H1 (cell line): ENCODE data around the gene DEFB114. TPM values are rescaled to one million over a fixed set of nuclear protein-coding genes. Genes with fewer than 3 reads are reported as not detected.

ENCODE experiments used
- CTCF ChIA-PET: fragments of 300-600 bp; sonication (Branson Sonifier 250); formaldehyde crosslinking; loops from one replicate; lab custom pipeline; 2021; ENCODE audit not compliant: partially characterized antibody; lab: Charles Lee
- POLR2A ChIA-PET: fragments of 300-600 bp; sonication (Branson Sonifier 250); formaldehyde crosslinking; loops from one replicate; lab custom pipeline; 2021; ENCODE audit warnings: inconsistent platforms; ENCODE audit not compliant: partially characterized antibody; lab: Charles Lee
- DNase-seq, 2 experiments: peaks; one replicate each; pipeline versions ENCODE4 v3.0.0 to v3.0.0-alpha.2; 2010 to 2022; ENCODE audit warnings: low spot score in 2 of 2, low read depth in 1 of 2, mixed read lengths in 1 of 2
- FAIRE-seq: peaks from 2 replicates; lab custom pipeline; 2011; peaks lifted over from hg19 to GRCh38; lab: Jason Lieb, UNC
- H2AFZ ChIP-seq: 2 replicates; pipeline ENCODE4 v1.8.1; 2012; ENCODE audit warnings: low read length, inconsistent platforms
- H2AK5ac ChIP-seq: 2 replicates; pipeline ENCODE4 v1.6.1; 2013; ENCODE audit warnings: low read depth, low read length
- H2BK120ac ChIP-seq: replicated peaks from 2 replicates; pipeline ENCODE3; 2013; ENCODE audit warnings: low read depth, low read length, inconsistent platforms
- H2BK12ac ChIP-seq: 2 replicates; pipeline ENCODE4 v1.6.1; 2013; ENCODE audit warnings: low read depth, low read length
- H2BK15ac ChIP-seq: 2 replicates; pipeline ENCODE4 v1.6.1; 2013; ENCODE audit warnings: low read length
- H2BK20ac ChIP-seq: 2 replicates; pipeline ENCODE4 v1.6.1; 2013; ENCODE audit warnings: low read length
- H2BK5ac ChIP-seq: 2 replicates; pipeline ENCODE4 v1.6.1; 2013; ENCODE audit warnings: low read depth, low read length
- H3K14ac ChIP-seq: 2 replicates; pipeline ENCODE4 v1.6.1; 2013; ENCODE audit warnings: inconsistent platforms; ENCODE audit not compliant: insufficient read length
- H3K18ac ChIP-seq: 2 replicates; pipeline ENCODE4 v1.6.1; 2013; ENCODE audit warnings: low read length; ENCODE audit errors: extremely low read depth
- H3K23ac ChIP-seq: 2 replicates; pipeline ENCODE4 v1.6.1; 2013; ENCODE audit warnings: inconsistent platforms; ENCODE audit not compliant: insufficient read length
- H3K23me2 ChIP-seq: 2 replicates; pipeline ENCODE4 v1.6.1; 2013; ENCODE audit warnings: low read depth, low read length
- H3K27ac ChIP-seq: 2 replicates; pipeline ENCODE4 v1.6.1; 2011; ENCODE audit warnings: low read depth, low read length, inconsistent platforms
- H3K27me3 ChIP-seq, 4 experiments: replicated peaks in 1 of 4; 1 replicate in 1 of 4; 2 replicates in 3 of 4; pipeline versions ENCODE4 v1.6.1 to v1.8.1; 2011 to 2013; ENCODE audit warnings: low read length in 3 of 4, mild to moderate bottlenecking in 3 of 4, inconsistent platforms in 2 of 4, mixed read lengths in 2 of 4, moderate library complexity in 1 of 4; ENCODE audit not compliant: control insufficient read depth in 3 of 4, insufficient read depth in 3 of 4; ENCODE audit errors: extremely low read depth in 1 of 4
- H3K36me3 ChIP-seq, 4 experiments: 2 replicates each; pipeline versions ENCODE4 v1.6.1 to v1.8.1; 2011 to 2013; ENCODE audit warnings: mild to moderate bottlenecking in 4 of 4, low read length in 3 of 4, moderate library complexity in 2 of 4, control low read depth in 1 of 4, inconsistent platforms in 1 of 4; ENCODE audit not compliant: insufficient read depth in 4 of 4, control insufficient read depth in 2 of 4
- H3K4ac ChIP-seq: replicated peaks from 2 replicates; pipeline ENCODE3; 2013; ENCODE audit warnings: low read length, low read depth, mixed read lengths, inconsistent platforms; ENCODE audit not compliant: insufficient read length
- H3K4me1 ChIP-seq, 4 experiments: replicated peaks in 1 of 4; 1 replicate in 1 of 4; 2 replicates in 3 of 4; pipeline versions ENCODE4 v1.6.1 to v1.8.1; 2011 to 2013; ENCODE audit warnings: low read length in 3 of 4, inconsistent platforms in 2 of 4, mixed read lengths in 1 of 4; ENCODE audit not compliant: insufficient read depth in 4 of 4, control insufficient read depth in 3 of 4
- H3K4me2 ChIP-seq, 2 experiments: 2 replicates each; pipeline versions ENCODE4 v1.6.1 to v1.8.1; 2011 to 2013; ENCODE audit warnings: low read depth in 2 of 2, low read length in 2 of 2, control low read depth in 1 of 2, inconsistent platforms in 1 of 2, mild to moderate bottlenecking in 1 of 2; ENCODE audit not compliant: insufficient read depth in 1 of 2
- H3K4me3 ChIP-seq, 4 experiments: fragments of 200-600, 300-600 bp in 1 of 4; sonication (generic), shearing (Covaris generic), sonication (Bioruptor Twin) in 1 of 4; 2 replicates each; pipeline versions ENCODE4 v1.5.1 to v1.8.1; 2011 to 2016; ENCODE audit warnings: low read length in 4 of 4, low read depth in 3 of 4, control low read depth in 2 of 4, inconsistent platforms in 2 of 4, mild to moderate bottlenecking in 2 of 4, mixed read lengths in 1 of 4, moderate library complexity in 1 of 4; ENCODE audit not compliant: insufficient read depth in 2 of 4; ENCODE audit errors: extremely low read depth in 1 of 4
- H3K56ac ChIP-seq: replicated peaks from 2 replicates; pipeline ENCODE3; 2013; ENCODE audit warnings: low read depth, mild to moderate bottlenecking, mixed read lengths, low read length, inconsistent platforms; ENCODE audit not compliant: insufficient read length
- H3K79me1 ChIP-seq: 2 replicates; pipeline ENCODE4 v1.6.1; 2013; ENCODE audit warnings: low read depth, low read length, control low read depth
- H3K79me2 ChIP-seq, 2 experiments: 2 replicates each; pipeline versions ENCODE4 v1.6.1 to v1.8.1; 2012 to 2013; ENCODE audit warnings: low read length in 2 of 2, mild to moderate bottlenecking in 2 of 2, inconsistent platforms in 1 of 2; ENCODE audit not compliant: insufficient read depth in 2 of 2, control insufficient read depth in 1 of 2
- H3K9ac ChIP-seq, 4 experiments: replicated peaks in 1 of 4; 1 replicate in 1 of 4; 2 replicates in 3 of 4; pipeline versions ENCODE4 v1.6.1 to v1.8.1; 2011 to 2013; ENCODE audit warnings: low read depth in 3 of 4, low read length in 3 of 4, control low read depth in 2 of 4, mild to moderate bottlenecking in 2 of 4, moderate library complexity in 2 of 4, inconsistent platforms in 1 of 4; ENCODE audit errors: extremely low read depth in 1 of 4
- H3K9me3 ChIP-seq, 2 experiments: 2 replicates each; pipeline versions ENCODE4 v1.6.1 to v1.8.1; 2012 to 2013; ENCODE audit warnings: mild to moderate bottlenecking in 2 of 2, moderate library complexity in 2 of 2, control low read depth in 1 of 2, inconsistent platforms in 1 of 2, low read depth in 1 of 2, low read length in 1 of 2, mixed read lengths in 1 of 2; ENCODE audit not compliant: insufficient read depth in 2 of 2
- H4K20me1 ChIP-seq, 2 experiments: replicated peaks in 1 of 2; 2 replicates each; pipeline versions ENCODE3 to v1.8.1; 2011 to 2013; ENCODE audit warnings: inconsistent platforms in 2 of 2, low read length in 2 of 2, mild to moderate bottlenecking in 1 of 2; ENCODE audit not compliant: insufficient read depth in 2 of 2, control insufficient read depth in 1 of 2
- H4K5ac ChIP-seq: 2 replicates; pipeline ENCODE4 v1.6.1; 2013; ENCODE audit warnings: low read length, low read depth, mixed read lengths, inconsistent platforms; ENCODE audit not compliant: insufficient read length
- H4K8ac ChIP-seq: 2 replicates; pipeline ENCODE4 v1.8.0; 2013; ENCODE audit warnings: mild to moderate bottlenecking, moderate library complexity, low read length, inconsistent platforms; ENCODE audit not compliant: insufficient read depth; ENCODE audit errors: extremely low read depth
- H4K91ac ChIP-seq: replicated peaks from 2 replicates; pipeline ENCODE3; 2013; ENCODE audit warnings: low read length, mixed read lengths, inconsistent platforms; ENCODE audit not compliant: insufficient read length
- WGBS, 2 experiments: shearing (Covaris generic) in 1 of 2; methylation state at CpG; one replicate each; pipeline versions ENCODE4 v1.1.6 to v1.1.7; 2013 to 2015; ENCODE audit warnings: low lambda C conversion rate in 2 of 2, mixed read lengths in 2 of 2, inconsistent platforms in 1 of 2, low coverage in 1 of 2, missing lambda C conversion rate in 1 of 2; ENCODE audit not compliant: insufficient replicate concordance in 2 of 2, insufficient coverage in 1 of 2, insufficient read length in 1 of 2; ENCODE audit errors: extremely low coverage in 1 of 2, missing lambda C conversion rate in 1 of 2; 5-methylcytosine and 5-hydroxymethylcytosine counted together
- polyA plus RNA-seq, 7 experiments: library from polyadenylated mRNA; depleted of rRNA in 3 of 7; stranded (reverse) in 5 of 7; unstranded in 2 of 7; fragments of >200 nt in 5 of 7; fragments of 200-250 nt in 2 of 7; gene quantifications; 1 replicate in 5 of 7; 2 replicates in 1 of 7; 4 replicates in 1 of 7; pipeline versions ENCODE4 v1.2.1 to v1.2.3, GENCODE V29; 2011 to 2013; ENCODE audit warnings: missing spikeins in 2 of 7, mixed read lengths in 2 of 7
- total RNA-seq: library from RNA; stranded (reverse); fragmentation: NEBNext Ultra II Directional; extraction: Animal tissue kit (Norgen Biotek cat#: 25700); gene quantifications from 2 replicates; pipeline ENCODE4 v1.2.1, GENCODE V29; 2021

Gene DEFB114
- total and polyA plus RNA-seq, 2 of the 8 experiments (the other 6 are each of a cell fraction or from before 2014, with no cell fraction given) = not detected

GRCh38 chr6:49912196-49912595 is 51.8 kb downstream of the DEFB114 start:
- Histone ChIP-seq H3K9me3 (no peaks in the 10 kb centered on the region), H3K79me1 (no peaks in the 10 kb centered on the region), H2BK12ac (no peak overlapping the region), H3K4me1 (peaks cover 2 to 26% (median 8%) of the 10 kb centered on the region in 4 experiments; a peak in 5 of 7 replicates), H3K27ac (no peak overlapping the region), H2BK15ac (no peak overlapping the region), H3K27me3 (no peaks in the 10 kb centered on the region), H2AFZ (no peak overlapping the region), H2BK120ac (no peak overlapping the region), H3K4me3 (peak overlapping the region in 1 of 4 experiments; percentile 17; a peak in 1 of 8 replicates), H3K23ac (no peak overlapping the region), H4K20me1 (no peaks in the 10 kb centered on the region), H3K18ac (peak overlapping the region; percentile 42; the same call in 1 of the 2 replicates), H2BK20ac (peak overlapping the region; percentile 26; the same call in 1 of the 2 replicates), H4K5ac (peak overlapping the region; percentile 94), H3K4me2 (peak overlapping the region; percentile 17 to 32; a peak in 2 of 4 replicates), H3K4ac (no peak overlapping the region), H3K9ac (no peak overlapping the region), H2BK5ac (peak overlapping the region; percentile 74; the same call in 1 of the 2 replicates), H3K79me2 (no peaks in the 10 kb centered on the region), H3K14ac (no peak overlapping the region), H2AK5ac (no peak overlapping the region), H4K91ac (no peak overlapping the region), H3K23me2 (no peaks in the 10 kb centered on the region; the same call in 1 of the 2 replicates), H3K56ac (peak overlapping the region; percentile 32), H3K36me3 (no peaks in the 10 kb centered on the region), H4K8ac (no peak overlapping the region)
- FAIRE-seq (no peak), DNase-seq (no peak)
- POLR2A ChIA-PET = no interaction called here
- CTCF ChIA-PET = interaction anchor here (1.3 kb wide), 1 partner anchor 118 kb away, joined by 5 read pairs; no protein-coding TSS in a partner anchor
- WGBS, 2 experiments = 8% methylated on average over 1 of the region's 1 CpG; no CpG with 5 or more reads in 1 of the 2 experiments
